ENCODE results near the gene PSPN.

GRCh38 chr19:6362351-6362801, 13.4 kb downstream of the PSPN start:
- no peak for TF ChIP-seq POLR2A (IDR thresholded peaks at IDR 0.05)
- no peak for TF ChIP-seq EP300 (IDR thresholded peaks at IDR 0.05)
- no peak for TF ChIP-seq CTCF (IDR thresholded peaks at IDR 0.05)
